Nephron (organoid): ENCODE data around the gene MYO18A.

Experiments used
- H3K27ac Mint-ChIP-seq, 3 experiments: 2 replicates each; pipeline ENCODE4 v1.8.0; 2020; ENCODE audit warnings: mixed read lengths in 3 of 3, mild to moderate bottlenecking in 2 of 3, moderate library complexity in 1 of 3
- H3K27me3 Mint-ChIP-seq: 2 replicates; pipeline ENCODE4 v1.8.0; 2021; ENCODE audit warnings: low read depth, mild to moderate bottlenecking, moderate library complexity, mixed read lengths
- H3K36me3 Mint-ChIP-seq: 2 replicates; pipeline ENCODE4 v1.8.0; 2020; ENCODE audit warnings: low read depth, mixed read lengths
- H3K4me1 Mint-ChIP-seq: 2 replicates; pipeline ENCODE4 v1.8.0; 2020; ENCODE audit warnings: mixed read lengths
- H3K4me3 Mint-ChIP-seq, 3 experiments: 2 replicates each; pipeline ENCODE4 v1.8.0; 2020; ENCODE audit warnings: mild to moderate bottlenecking in 3 of 3, mixed read lengths in 3 of 3, moderate library complexity in 2 of 3
- H3K9me3 Mint-ChIP-seq: 2 replicates; pipeline ENCODE4 v1.8.0; 2020; ENCODE audit warnings: mixed read lengths
- TF ChIP-seq, protein P1 (sequence below), 3 experiments: fragments of 200-600 bp; sonication (generic); IDR thresholded peaks; one replicate each; pipeline ENCODE4 v1.5.0; 2021; ENCODE audit warnings: antibody characterized with exemption in 3 of 3; ENCODE audit not compliant: unreplicated experiment in 3 of 3

MYO18A gene

DNA sequence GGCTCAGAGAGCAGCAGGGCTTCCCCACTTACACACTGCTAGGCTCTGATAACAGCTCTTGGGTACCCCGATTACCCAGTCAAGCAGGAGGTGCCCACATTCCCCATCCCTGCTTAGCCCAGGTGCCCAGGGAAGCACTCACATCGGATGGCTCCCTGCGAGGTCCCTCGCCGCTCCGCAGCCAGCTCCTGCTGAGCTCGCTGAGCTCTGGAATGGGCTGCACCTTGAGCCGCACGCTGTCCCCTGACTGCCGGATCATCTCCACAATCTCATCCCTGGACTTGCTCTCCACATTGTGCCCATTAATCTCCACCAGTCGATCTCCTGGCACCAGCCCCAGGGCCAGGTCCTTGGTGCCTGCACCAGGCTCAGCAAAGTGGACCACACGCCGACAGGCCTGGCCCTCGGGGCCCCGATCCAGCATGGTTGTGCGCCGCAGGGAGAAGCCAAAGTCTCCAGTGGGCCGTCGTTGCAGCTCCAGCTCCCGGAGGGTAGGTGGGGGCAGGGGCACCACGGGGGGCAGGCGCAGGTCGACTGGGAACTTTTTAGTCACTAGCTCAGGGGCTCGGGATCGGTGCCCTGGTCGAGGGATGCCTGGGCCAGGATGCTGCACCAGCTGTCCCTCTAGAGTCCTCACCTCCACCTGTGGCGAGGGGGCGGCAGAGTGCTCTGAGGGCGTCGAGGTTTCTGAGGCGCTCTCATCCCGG, 14.2 kb downstream of the MYO18A start:
- Mint-ChIP-seq H3K4me3 (no peak overlapping the region), H3K4me1 (peaks cover 58% of the 10 kb centered on the region), H3K9me3 (no peaks in the 10 kb centered on the region), H3K27ac (no peak overlapping the region), H3K36me3 (peaks cover 25% of the 10 kb centered on the region), H3K27me3 (no peaks in the 10 kb centered on the region)
- TF ChIP-seq, protein P1, sequence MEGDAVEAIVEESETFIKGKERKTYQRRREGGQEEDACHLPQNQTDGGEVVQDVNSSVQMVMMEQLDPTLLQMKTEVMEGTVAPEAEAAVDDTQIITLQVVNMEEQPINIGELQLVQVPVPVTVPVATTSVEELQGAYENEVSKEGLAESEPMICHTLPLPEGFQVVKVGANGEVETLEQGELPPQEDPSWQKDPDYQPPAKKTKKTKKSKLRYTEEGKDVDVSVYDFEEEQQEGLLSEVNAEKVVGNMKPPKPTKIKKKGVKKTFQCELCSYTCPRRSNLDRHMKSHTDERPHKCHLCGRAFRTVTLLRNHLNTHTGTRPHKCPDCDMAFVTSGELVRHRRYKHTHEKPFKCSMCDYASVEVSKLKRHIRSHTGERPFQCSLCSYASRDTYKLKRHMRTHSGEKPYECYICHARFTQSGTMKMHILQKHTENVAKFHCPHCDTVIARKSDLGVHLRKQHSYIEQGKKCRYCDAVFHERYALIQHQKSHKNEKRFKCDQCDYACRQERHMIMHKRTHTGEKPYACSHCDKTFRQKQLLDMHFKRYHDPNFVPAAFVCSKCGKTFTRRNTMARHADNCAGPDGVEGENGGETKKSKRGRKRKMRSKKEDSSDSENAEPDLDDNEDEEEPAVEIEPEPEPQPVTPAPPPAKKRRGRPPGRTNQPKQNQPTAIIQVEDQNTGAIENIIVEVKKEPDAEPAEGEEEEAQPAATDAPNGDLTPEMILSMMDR (IDR thresholded peaks at IDR 0.05; ENCODE audit: unreplicated experiment in 3 of 3): no peak

DNA sequence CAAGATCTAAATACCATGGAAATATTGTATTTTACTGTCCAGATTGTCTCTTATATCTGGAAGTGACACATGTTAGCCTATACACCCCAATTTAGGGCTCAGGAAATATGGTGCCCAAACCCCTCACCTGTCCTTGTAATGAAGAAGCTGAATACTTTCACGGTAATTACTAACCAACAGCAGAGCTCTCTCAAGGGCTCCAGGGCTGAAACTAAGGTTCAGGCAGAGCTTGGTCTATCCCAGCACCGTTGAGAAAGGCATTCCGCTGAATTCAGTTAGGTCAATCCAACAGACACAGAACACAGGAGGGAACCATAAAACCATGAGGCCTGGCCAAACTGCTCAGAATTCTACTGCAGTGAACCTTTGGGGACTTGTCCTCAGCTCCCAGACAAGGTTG, 14.9 kb downstream of the MYO18A start:
- H3K27me3 Mint-ChIP-seq: no peaks in the 10 kb centered on the region
- no peak overlapping the region for H3K27ac Mint-ChIP-seq
- peaks cover 53% of the 10 kb centered on the region for H3K4me1 Mint-ChIP-seq
- H3K9me3 Mint-ChIP-seq: no peaks in the 10 kb centered on the region
- H3K36me3 Mint-ChIP-seq: peaks cover 24% of the 10 kb centered on the region
- TF ChIP-seq, protein P1 (IDR thresholded peaks at IDR 0.05; ENCODE audit: unreplicated experiment in 3 of 3): no peak
- no peak overlapping the region for H3K4me3 Mint-ChIP-seq

DNA sequence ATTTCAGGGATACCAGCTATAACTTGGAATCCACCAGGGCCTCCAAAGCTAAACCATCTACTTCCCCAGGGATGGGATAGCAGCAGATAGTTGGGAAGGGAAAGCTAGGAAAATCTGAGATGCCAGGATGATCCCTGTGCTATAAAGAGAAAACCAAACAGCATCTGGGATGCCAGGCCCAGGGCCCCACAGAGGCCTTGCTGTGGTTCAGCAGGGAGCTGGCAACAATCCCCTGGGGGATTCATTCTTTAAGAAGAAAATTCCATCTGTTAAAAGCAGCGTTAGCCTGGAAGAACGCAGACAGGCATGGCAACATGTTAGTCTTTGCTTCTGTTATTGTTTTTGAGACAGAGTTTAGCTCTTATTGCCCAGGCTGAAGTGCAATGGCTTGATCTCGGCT, 16.6 kb downstream of the MYO18A start:
- H3K27ac Mint-ChIP-seq: peak overlapping the region in 2 of 3 experiments; percentile 60 to 65
- TF ChIP-seq, protein P1 (IDR thresholded peaks at IDR 0.05; ENCODE audit: unreplicated experiment in 3 of 3): no peak
- H3K27me3 Mint-ChIP-seq: no peaks in the 10 kb centered on the region
- peaks cover 60% of the 10 kb centered on the region for H3K4me1 Mint-ChIP-seq
- H3K36me3 Mint-ChIP-seq: peaks cover 18% of the 10 kb centered on the region
- H3K9me3 Mint-ChIP-seq: no peaks in the 10 kb centered on the region
- no peak overlapping the region for H3K4me3 Mint-ChIP-seq

- peaks cover 18% of the 10 kb centered on the region for H3K36me3 Mint-ChIP-seq
- H3K9me3 Mint-ChIP-seq: no peaks in the 10 kb centered on the region
- H3K27me3 Mint-ChIP-seq: no peaks in the 10 kb centered on the region
- TF ChIP-seq, protein P1 (IDR thresholded peaks at IDR 0.05; ENCODE audit: unreplicated experiment in 3 of 3): no peak
- no peak overlapping the region for H3K4me3 Mint-ChIP-seq
- peak overlapping the region in 2 of 3 experiments; percentile 60 to 65 for H3K27ac Mint-ChIP-seq
- H3K4me1 Mint-ChIP-seq: peaks cover 59% of the 10 kb centered on the region
These were observed 17.3 kb downstream of the MYO18A start for GRCh38 chr17:29162909-29163341.

- no peaks in the 10 kb centered on the region for H3K9me3 Mint-ChIP-seq
- H3K27ac Mint-ChIP-seq: peak overlapping the region in 2 of 3 experiments; percentile 8 to 52
- TF ChIP-seq, protein P1 (IDR thresholded peaks at IDR 0.05; ENCODE audit: unreplicated experiment in 3 of 3): no peak
- peaks cover 18% of the 10 kb centered on the region for H3K36me3 Mint-ChIP-seq
- H3K27me3 Mint-ChIP-seq: no peaks in the 10 kb centered on the region
- peaks cover 61% of the 10 kb centered on the region for H3K4me1 Mint-ChIP-seq
- H3K4me3 Mint-ChIP-seq: no peak overlapping the region
These were observed 17.9 kb downstream of the MYO18A start for GRCh38 chr17:29162082-29162908.
